ENCODE data around the gene DIP2C.

The DIP2C gene

GRCh38 chr10:475709-476454 is 213.6 kb downstream of the DIP2C start:
- Mint-ChIP-seq H3K27ac (no peak overlapping the region), H3K27me3 (no peaks in the 10 kb centered on the region), H3K36me3 (peaks cover 9% of the 10 kb centered on the region)

GRCh38 chr10:474946-475345 is 214.5 kb downstream of the DIP2C start:
- peaks cover 14% of the 10 kb centered on the region for H3K36me3 Mint-ChIP-seq
- H3K9me3 Mint-ChIP-seq = peaks cover 6% of the 10 kb centered on the region
- H3K4me3 Mint-ChIP-seq = no peak overlapping the region
- H3K4me1 Mint-ChIP-seq = peaks cover 26% of the 10 kb centered on the region
- peak overlapping the region; percentile 74 for H3K27ac Mint-ChIP-seq
- no peaks in the 10 kb centered on the region for H3K27me3 Mint-ChIP-seq

More at GRCh38 chr10:475709-476454, 213.6 kb downstream of the DIP2C start:
- Mint-ChIP-seq H3K9me3 (peaks cover 6% of the 10 kb centered on the region), H3K4me3 (no peak overlapping the region), H3K4me1 (peaks cover 17% of the 10 kb centered on the region)

GRCh38 chr10:474406-474805 is 215.1 kb downstream of the DIP2C start:
- H3K4me3 Mint-ChIP-seq = no peak overlapping the region
- peaks cover 14% of the 10 kb centered on the region for H3K36me3 Mint-ChIP-seq
- peaks cover 6% of the 10 kb centered on the region for H3K9me3 Mint-ChIP-seq
- H3K4me1 Mint-ChIP-seq = peaks cover 32% of the 10 kb centered on the region
- H3K27ac Mint-ChIP-seq = no peak overlapping the region
- H3K27me3 Mint-ChIP-seq = no peaks in the 10 kb centered on the region

GRCh38 chr10:472241-472910 is 217.1 kb downstream of the DIP2C start:
- no peak overlapping the region for H3K4me3 Mint-ChIP-seq
- H3K4me1 Mint-ChIP-seq = peaks cover 34% of the 10 kb centered on the region
- peaks cover 6% of the 10 kb centered on the region for H3K9me3 Mint-ChIP-seq
- peaks cover 14% of the 10 kb centered on the region for H3K36me3 Mint-ChIP-seq
- no peak overlapping the region for H3K27ac Mint-ChIP-seq
- no peaks in the 10 kb centered on the region for H3K27me3 Mint-ChIP-seq

- Mint-ChIP-seq H3K27ac (peak overlapping the region; percentile 71), H3K4me3 (peak overlapping the region; percentile 28), H3K9me3 (no peaks in the 10 kb centered on the region), H3K4me1 (peaks cover 28% of the 10 kb centered on the region), H3K36me3 (peaks cover 12% of the 10 kb centered on the region), H3K27me3 (no peaks in the 10 kb centered on the region)
Measured at GRCh38 chr10:470339-471003, 219.0 kb downstream of the DIP2C start.

- peak overlapping the region; percentile 28 for H3K4me3 Mint-ChIP-seq
- no peaks in the 10 kb centered on the region for H3K9me3 Mint-ChIP-seq
- H3K27ac Mint-ChIP-seq = peak overlapping the region; percentile 71
- H3K36me3 Mint-ChIP-seq = peaks cover 9% of the 10 kb centered on the region
- H3K27me3 Mint-ChIP-seq = no peaks in the 10 kb centered on the region
- H3K4me1 Mint-ChIP-seq = peaks cover 28% of the 10 kb centered on the region
Measured at GRCh38 chr10:469947-470338, 219.5 kb downstream of the DIP2C start.

GRCh38 chr10:459743-460142 is 229.7 kb downstream of the DIP2C start:
- Mint-ChIP-seq H3K4me1 (peaks cover 23% of the 10 kb centered on the region), H3K9me3 (no peaks in the 10 kb centered on the region), H3K4me3 (no peak overlapping the region), H3K36me3 (peaks cover 13% of the 10 kb centered on the region), H3K27ac (no peak overlapping the region), H3K27me3 (no peaks in the 10 kb centered on the region)

GRCh38 chr10:458421-458851 is 231.0 kb downstream of the DIP2C start:
- H3K9me3 Mint-ChIP-seq = no peaks in the 10 kb centered on the region
- H3K36me3 Mint-ChIP-seq = peaks cover 13% of the 10 kb centered on the region
- no peak overlapping the region for H3K4me3 Mint-ChIP-seq
- H3K4me1 Mint-ChIP-seq = peaks cover 36% of the 10 kb centered on the region
- no peak overlapping the region for H3K27ac Mint-ChIP-seq
- H3K27me3 Mint-ChIP-seq = no peaks in the 10 kb centered on the region

GRCh38 chr10:456486-456885 is 233.0 kb downstream of the DIP2C start:
- H3K4me3 Mint-ChIP-seq = no peak overlapping the region
- H3K9me3 Mint-ChIP-seq = no peaks in the 10 kb centered on the region
- peaks cover 56% of the 10 kb centered on the region for H3K4me1 Mint-ChIP-seq
- H3K27ac Mint-ChIP-seq = peak overlapping the region; percentile 2
- no peaks in the 10 kb centered on the region for H3K27me3 Mint-ChIP-seq
- peaks cover 5% of the 10 kb centered on the region for H3K36me3 Mint-ChIP-seq

GRCh38 chr10:454860-455259 is 234.6 kb downstream of the DIP2C start:
- no peaks in the 10 kb centered on the region for H3K27me3 Mint-ChIP-seq
- peaks cover 69% of the 10 kb centered on the region for H3K4me1 Mint-ChIP-seq
- H3K27ac Mint-ChIP-seq = peak overlapping the region; percentile 63
- no peaks in the 10 kb centered on the region for H3K36me3 Mint-ChIP-seq
- H3K4me3 Mint-ChIP-seq = peak overlapping the region; percentile 71
- no peaks in the 10 kb centered on the region for H3K9me3 Mint-ChIP-seq

- no peaks in the 10 kb centered on the region for H3K9me3 Mint-ChIP-seq
- no peak overlapping the region for H3K4me3 Mint-ChIP-seq
- peak overlapping the region; percentile 25 for H3K27ac Mint-ChIP-seq
- no peaks in the 10 kb centered on the region for H3K27me3 Mint-ChIP-seq
- no peaks in the 10 kb centered on the region for H3K36me3 Mint-ChIP-seq
- peaks cover 73% of the 10 kb centered on the region for H3K4me1 Mint-ChIP-seq
Measured at GRCh38 chr10:453647-454046, 235.8 kb downstream of the DIP2C start.

GRCh38 chr10:452512-453426 is 236.7 kb downstream of the DIP2C start:
- Mint-ChIP-seq H3K4me3 (no peak overlapping the region), H3K27me3 (no peaks in the 10 kb centered on the region), H3K36me3 (no peaks in the 10 kb centered on the region), H3K9me3 (no peaks in the 10 kb centered on the region), H3K4me1 (peaks cover 73% of the 10 kb centered on the region), H3K27ac (peak overlapping the region; percentile 25)

- Mint-ChIP-seq H3K4me3 (peak overlapping the region; percentile 71), H3K36me3 (no peaks in the 10 kb centered on the region), H3K27me3 (no peaks in the 10 kb centered on the region), H3K27ac (no peak overlapping the region), H3K9me3 (no peaks in the 10 kb centered on the region), H3K4me1 (peaks cover 69% of the 10 kb centered on the region)
Measured at GRCh38 chr10:451856-452255, 237.6 kb downstream of the DIP2C start.

GRCh38 chr10:451021-451471 is 238.4 kb downstream of the DIP2C start:
- H3K9me3 Mint-ChIP-seq = no peaks in the 10 kb centered on the region
- H3K27me3 Mint-ChIP-seq = no peaks in the 10 kb centered on the region
- H3K36me3 Mint-ChIP-seq = no peaks in the 10 kb centered on the region
- H3K4me1 Mint-ChIP-seq = peaks cover 70% of the 10 kb centered on the region
- peak overlapping the region; percentile 43 for H3K27ac Mint-ChIP-seq
- H3K4me3 Mint-ChIP-seq = peak overlapping the region; percentile 71

- Mint-ChIP-seq H3K4me1 (peaks cover 75% of the 10 kb centered on the region), H3K27ac (no peak overlapping the region), H3K27me3 (no peaks in the 10 kb centered on the region), H3K9me3 (no peaks in the 10 kb centered on the region), H3K4me3 (peak overlapping the region; percentile 71), H3K36me3 (no peaks in the 10 kb centered on the region)
Measured at GRCh38 chr10:450463-450862, 239.0 kb downstream of the DIP2C start.

Data from activated naive CD4-positive, alpha-beta T cell treated with anti-CD3 and anti-CD28 coated beads, Interleukin-2, amount 50 U/mL, for 24 hours (primary cell).